ENCODE measurements around the gene LYPD5.

DNA sequence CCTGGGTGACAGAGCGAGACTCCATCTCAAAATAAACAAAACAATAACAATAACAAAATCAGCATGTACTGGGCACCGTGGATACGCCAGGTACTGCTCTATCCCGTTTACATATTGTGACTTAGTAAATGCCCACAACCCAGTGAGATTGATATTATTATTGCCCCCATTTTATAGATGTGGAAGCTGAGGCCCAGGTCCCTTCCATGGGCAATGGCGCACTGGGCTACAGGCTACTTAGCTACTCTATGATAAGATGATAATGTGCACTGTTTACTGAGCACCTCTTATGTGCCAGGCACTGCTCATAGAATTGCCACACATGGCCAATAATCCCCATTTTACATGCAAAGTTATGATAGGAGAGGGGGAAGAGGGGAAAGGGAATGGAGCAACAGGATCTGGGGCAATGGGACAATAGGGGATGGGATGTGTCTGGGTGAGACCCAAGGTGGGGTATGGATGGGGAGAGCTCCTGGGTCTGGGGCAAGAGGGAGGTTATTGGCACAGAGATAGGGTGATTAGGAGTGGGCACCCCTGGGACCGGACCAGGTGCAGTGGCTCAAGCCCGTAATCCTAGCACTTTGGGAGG lies 26.9 kb downstream of the LYPD5 start:
- TF ChIP-seq, protein P1, sequence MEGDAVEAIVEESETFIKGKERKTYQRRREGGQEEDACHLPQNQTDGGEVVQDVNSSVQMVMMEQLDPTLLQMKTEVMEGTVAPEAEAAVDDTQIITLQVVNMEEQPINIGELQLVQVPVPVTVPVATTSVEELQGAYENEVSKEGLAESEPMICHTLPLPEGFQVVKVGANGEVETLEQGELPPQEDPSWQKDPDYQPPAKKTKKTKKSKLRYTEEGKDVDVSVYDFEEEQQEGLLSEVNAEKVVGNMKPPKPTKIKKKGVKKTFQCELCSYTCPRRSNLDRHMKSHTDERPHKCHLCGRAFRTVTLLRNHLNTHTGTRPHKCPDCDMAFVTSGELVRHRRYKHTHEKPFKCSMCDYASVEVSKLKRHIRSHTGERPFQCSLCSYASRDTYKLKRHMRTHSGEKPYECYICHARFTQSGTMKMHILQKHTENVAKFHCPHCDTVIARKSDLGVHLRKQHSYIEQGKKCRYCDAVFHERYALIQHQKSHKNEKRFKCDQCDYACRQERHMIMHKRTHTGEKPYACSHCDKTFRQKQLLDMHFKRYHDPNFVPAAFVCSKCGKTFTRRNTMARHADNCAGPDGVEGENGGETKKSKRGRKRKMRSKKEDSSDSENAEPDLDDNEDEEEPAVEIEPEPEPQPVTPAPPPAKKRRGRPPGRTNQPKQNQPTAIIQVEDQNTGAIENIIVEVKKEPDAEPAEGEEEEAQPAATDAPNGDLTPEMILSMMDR (IDR thresholded peaks at IDR 0.05; ENCODE audit: borderline replicate concordance, extremely low read depth, low read length, poor library complexity, severe bottlenecking): no peak
- no peak for TF ChIP-seq EZH2 (IDR thresholded peaks at IDR 0.05; ENCODE audit: borderline replicate concordance, low read depth, low read length, severe bottlenecking)

Measured in DND-41 (cell line).